HEK293T (cell line): ENCODE data around the gene PEX7.

Source experiments
- BHLHE40 ChIP-seq: fragments of 450-650 bp; IDR thresholded peaks from 2 replicates; pipeline ENCODE4 v1.6.1; 2016; ENCODE audit warnings: mild to moderate bottlenecking, moderate library complexity, borderline replicate concordance
- ELF4 ChIP-seq: fragments of 450-650 bp; IDR thresholded peaks from 2 replicates; pipeline ENCODE4 v1.6.1; 2017; ENCODE audit warnings: antibody characterized with exemption
- FOXK2 ChIP-seq: fragments of 450-650 bp; IDR thresholded peaks from 2 replicates; pipeline ENCODE4 v1.6.1; 2016; ENCODE audit warnings: mild to moderate bottlenecking
- FOXM1 ChIP-seq: fragments of 450-650 bp; IDR thresholded peaks from 2 replicates; pipeline ENCODE4 v1.6.1; 2017; ENCODE audit warnings: mild to moderate bottlenecking, borderline replicate concordance

GRCh38 chr6:136779682-136780081 lies 42.7 kb upstream of the PEX7 start:
- TF ChIP-seq FOXM1 (no peak), ELF4 (no peak), BHLHE40 (no peak), FOXK2 (no peak)
